SK-N-SH (cell line): ENCODE data around the gene PIP4K2C. TPM values are rescaled to one million over a fixed set of nuclear protein-coding genes. Genes with fewer than 3 reads are reported as not detected.

Source experiments
- CTCF ChIA-PET: fragments of 300-600, 350-600 bp; formaldehyde crosslinking; extraction: SDS; loops from one replicate; lab custom pipeline; 2021; lab: Yijun Ruan, JAX
- POLR2A ChIA-PET: fragments of 350-600 bp; sonication (Branson Sonifier 250); formaldehyde crosslinking; extraction: SDS; loops from one replicate; lab custom pipeline; 2020; ENCODE audit warnings: antibody characterized with exemption, inconsistent platforms; lab: Yijun Ruan, JAX
- DNase-seq: peaks from one replicate; pipeline ENCODE4 v3.0.0; 2012
- H2AFZ ChIP-seq: fragments of 200-600 bp; sonication (generic); 2 replicates; pipeline ENCODE4 v1.8.1; 2016; ENCODE audit warnings: antibody characterized with exemption, mild to moderate bottlenecking, low read depth
- H3F3A ChIP-seq: fragments of 200-600 bp; sonication (generic); replicated peaks from 2 replicates; pipeline ENCODE3; 2016; ENCODE audit warnings: antibody characterized with exemption, mild to moderate bottlenecking; ENCODE audit not compliant: insufficient read depth
- H3K27ac ChIP-seq, 2 experiments: fragments of 200-500 bp in 1 of 2; fragments of 200-600 bp in 1 of 2; sonication (Bioruptor generic) in 1 of 2; sonication (generic), shearing (Covaris generic) in 1 of 2; 2 replicates each; pipeline versions ENCODE4 v1.5.1 to v1.6.1; 2014 to 2016; ENCODE audit warnings: low read depth in 2 of 2, inconsistent platforms in 1 of 2, low read length in 1 of 2, mild to moderate bottlenecking in 1 of 2, mixed read lengths in 1 of 2
- H3K27me3 ChIP-seq: fragments of 200-600 bp; sonication (generic), shearing (Covaris generic); 2 replicates; pipeline ENCODE4 v1.6.1; 2016; ENCODE audit warnings: mixed run types; ENCODE audit not compliant: insufficient read depth
- H3K36me3 ChIP-seq, 2 experiments: fragments of 200-500 bp in 1 of 2; fragments of 200-600 bp in 1 of 2; sonication (Bioruptor generic) in 1 of 2; sonication (generic) in 1 of 2; replicated peaks in 1 of 2; 2 replicates each; pipeline versions ENCODE3 to v1.5.1; 2014 to 2016; ENCODE audit warnings: low read length in 1 of 2, mild to moderate bottlenecking in 1 of 2; ENCODE audit not compliant: insufficient read depth in 2 of 2, control insufficient read depth in 1 of 2
- H3K4me1 ChIP-seq, 2 experiments: fragments of 200-500 bp in 1 of 2; fragments of 200-600 bp in 1 of 2; sonication (Bioruptor generic) in 1 of 2; sonication (generic), shearing (Covaris generic) in 1 of 2; 2 replicates each; pipeline versions ENCODE4 v1.5.1 to v1.6.1; 2014 to 2016; ENCODE audit warnings: low read depth in 1 of 2, low read length in 1 of 2, mixed run types in 1 of 2; ENCODE audit not compliant: insufficient read depth in 2 of 2, control insufficient read depth in 1 of 2
- H3K4me2 ChIP-seq: fragments of 200-600 bp; sonication (generic), shearing (Covaris generic); 2 replicates; pipeline ENCODE4 v1.6.1; 2017; ENCODE audit warnings: mixed run types
- H3K4me3 ChIP-seq, 2 experiments: fragments of 200-500 bp in 1 of 2; fragments of 200-600 bp in 1 of 2; sonication (Bioruptor generic) in 1 of 2; sonication (generic), shearing (Covaris generic) in 1 of 2; 2 replicates each; pipeline versions ENCODE4 v1.5.1 to v1.8.1; 2014 to 2016; ENCODE audit warnings: low read depth in 2 of 2, inconsistent platforms in 1 of 2, low read length in 1 of 2, mild to moderate bottlenecking in 1 of 2, mixed read lengths in 1 of 2, moderate library complexity in 1 of 2
- H3K79me2 ChIP-seq: fragments of 200-600 bp; sonication (generic); 2 replicates; pipeline ENCODE4 v1.8.1; 2017; ENCODE audit warnings: mild to moderate bottlenecking; ENCODE audit not compliant: insufficient read depth
- H3K9ac ChIP-seq: fragments of 200-600 bp; sonication (generic); 2 replicates; pipeline ENCODE4 v1.6.1; 2017; ENCODE audit warnings: mixed run types
- H3K9me2 ChIP-seq: fragments of 200-600 bp; sonication (generic); 2 replicates; pipeline ENCODE4 v1.6.1; 2017; ENCODE audit warnings: mixed run types
- H3K9me3 ChIP-seq: fragments of 200-600 bp; sonication (generic); 2 replicates; pipeline ENCODE4 v1.6.1; 2017; ENCODE audit warnings: mixed run types, mild to moderate bottlenecking, moderate library complexity
- H4K20me1 ChIP-seq: fragments of 200-600 bp; sonication (generic); 2 replicates; pipeline ENCODE4 v1.6.1; 2017; ENCODE audit warnings: mild to moderate bottlenecking, mixed run types; ENCODE audit not compliant: insufficient read depth
- CHD2 ChIP-seq: fragments of 150-350 bp; IDR thresholded peaks from 2 replicates; pipeline ENCODE4 v1.6.1; 2018; ENCODE audit warnings: low read length; ENCODE audit not compliant: partially characterized antibody
- CTCF ChIP-seq: fragments of 200-600 bp; sonication (generic); IDR thresholded peaks from 2 replicates; pipeline ENCODE4 v1.6.1; 2017; ENCODE audit warnings: antibody characterized with exemption, mild to moderate bottlenecking, moderate library complexity
- ELF1 ChIP-seq: IDR thresholded peaks from 2 replicates; pipeline ENCODE4 v1.4.0; 2012
- EP300 ChIP-seq, 2 experiments: IDR thresholded peaks; 2 replicates each; pipeline versions ENCODE4 v1.4.0 to v1.6.1; 2012; ENCODE audit warnings: borderline replicate concordance in 1 of 2, low read depth in 1 of 2, low read length in 1 of 2
- GABPA ChIP-seq: IDR thresholded peaks from 2 replicates; pipeline ENCODE4 v1.4.0; 2012; ENCODE audit warnings: low read depth, mild to moderate bottlenecking
- MEF2A ChIP-seq: IDR thresholded peaks from 2 replicates; pipeline ENCODE4 v1.4.0; 2012; ENCODE audit warnings: low read depth, borderline replicate concordance
- NFIC ChIP-seq: IDR thresholded peaks from 2 replicates; pipeline ENCODE4 v1.4.0; 2012; ENCODE audit warnings: borderline replicate concordance
- NRF1 ChIP-seq: IDR thresholded peaks from 2 replicates; pipeline ENCODE4 v1.6.1; 2012; ENCODE audit warnings: low read depth, mild to moderate bottlenecking, low read length
- POLR2AphosphoS5 ChIP-seq: IDR thresholded peaks from 2 replicates; pipeline ENCODE4 v1.6.1; 2012; ENCODE audit warnings: low read depth, low read length
- RCOR1 ChIP-seq: fragments of 150-350 bp; IDR thresholded peaks from 2 replicates; pipeline ENCODE4 v1.6.1; 2017; ENCODE audit warnings: antibody characterized with exemption, low read length
- REST ChIP-seq: IDR thresholded peaks from 2 replicates; pipeline ENCODE4 v1.6.1; 2012; ENCODE audit warnings: mild to moderate bottlenecking, low read depth, low read length, moderate library complexity
- RFX5 ChIP-seq: IDR thresholded peaks from 2 replicates; pipeline ENCODE4 v1.6.1; 2012; ENCODE audit warnings: mild to moderate bottlenecking, improper control_type of control experiment, low read length
- SIN3A ChIP-seq: IDR thresholded peaks from 2 replicates; pipeline ENCODE4 v1.6.1; 2012; ENCODE audit warnings: low read depth, mild to moderate bottlenecking, low read length, moderate library complexity, borderline replicate concordance
- SMC3 ChIP-seq: IDR thresholded peaks from 2 replicates; pipeline ENCODE4 v1.6.1; 2012; ENCODE audit warnings: low read depth, low read length, improper control_type of control experiment
- TCF12 ChIP-seq: IDR thresholded peaks from 2 replicates; pipeline ENCODE4 v1.4.0; 2012
- USF1 ChIP-seq: IDR thresholded peaks from 2 replicates; pipeline ENCODE4 v1.4.0; 2012; ENCODE audit warnings: low read depth, borderline replicate concordance
- USF2 ChIP-seq: fragments of 150-350 bp; IDR thresholded peaks from 2 replicates; pipeline ENCODE4 v1.6.1; 2017; ENCODE audit warnings: antibody characterized with exemption, low read length, low read depth, borderline replicate concordance
- WGBS: methylation state at CpG from one replicate; pipeline ENCODE4 v1.1.6; 2017; ENCODE audit warnings: low lambda C conversion rate; 5-methylcytosine and 5-hydroxymethylcytosine counted together
- polyA plus RNA-seq, 3 experiments: library from polyadenylated mRNA; depleted of rRNA; stranded (reverse); fragments of >200 nt; gene quantifications; 2 replicates each; pipeline ENCODE4 v1.2.3, GENCODE V29; 2012

Gene PIP4K2C
- polyA plus RNA-seq, 1 of the 3 experiments (the other 2 are of a cell fraction), result 34.2 TPM

GRCh38 chr12:57550641-57551549 is 40.1 kb upstream of the PIP4K2C start:
- Histone ChIP-seq H3K4me1 (peaks cover 8 to 38% of the 10 kb centered on the region in 2 experiments), H3K27me3 (no peaks in the 10 kb centered on the region), H3K9me3 (no peaks in the 10 kb centered on the region), H4K20me1 (no peaks in the 10 kb centered on the region), H3K27ac (peak overlapping the region in 1 of 2 experiments; percentile 86; a peak in 1 of 4 replicates), H3K4me2 (peak overlapping the region; percentile 94), H3K79me2 (peaks cover 52% of the 10 kb centered on the region), H3K9ac (peak overlapping the region; percentile 59), H2AFZ (peak overlapping the region; percentile 95; the same call in 1 of the 2 replicates), H3K36me3 (peaks cover 2 to 9% of the 10 kb centered on the region in 2 experiments), H3K9me2 (no peaks in the 10 kb centered on the region), H3K4me3 (peak overlapping the region; percentile 90 to 94), H3F3A (peaks cover 6% of the 10 kb centered on the region)
- DNase-seq, result no peak
- 46% methylated on average over 7 of the region's 7 CpGs for WGBS
- ChIA-PET CTCF (interaction anchor here (0.7 to 5.1 kb wide), 2 partner anchors 32 to 34 kb away, joined by 3 to 24 read pairs; no protein-coding TSS in a partner anchor), POLR2A (no interaction called here)
- no peak for TF ChIP-seq EP300 (IDR thresholded peaks at IDR 0.05; ENCODE audit: borderline replicate concordance in 1 of 2, low read depth in 1 of 2, low read length in 1 of 2)
- TF ChIP-seq RCOR1, result no peak
- no peak for TF ChIP-seq CTCF
- TF ChIP-seq ELF1, result no peak
- no peak for TF ChIP-seq REST
- no peak for TF ChIP-seq SMC3
- no peak for TF ChIP-seq CHD2
- no peak for TF ChIP-seq RFX5
- no peak for TF ChIP-seq USF1
- no peak for TF ChIP-seq NFIC
- TF ChIP-seq USF2, result no peak
- TF ChIP-seq POLR2AphosphoS5, result no peak
- TF ChIP-seq TCF12, result no peak
- TF ChIP-seq SIN3A, result no peak
- TF ChIP-seq MEF2A, result no peak
- no peak for TF ChIP-seq GABPA
- no peak for TF ChIP-seq NRF1
